Caco-2 (cell line): ENCODE measurements around the gene RCHY1. TPM values are rescaled to one million over a fixed set of nuclear protein-coding genes. Genes with fewer than 3 reads are reported as not detected.

Source experiments
- BruUV-seq: library from RNA; stranded (reverse); fragments of 400-500 nt; replicated peaks from 2 replicates; lab custom pipeline; 2021; lab: Mats Ljungman, UMichigan
- CTCF ChIA-PET: fragments of 300-600 bp; sonication (Branson Sonifier 250); formaldehyde crosslinking; loops from one replicate; lab custom pipeline; 2022; ENCODE audit warnings: antibody characterized with exemption; lab: Charles Lee
- POLR2A ChIA-PET: fragments of 300-600 bp; sonication (Branson Sonifier 250); formaldehyde crosslinking; loops from one replicate; lab custom pipeline; 2022; ENCODE audit warnings: antibody characterized with exemption; lab: Charles Lee
- DNase-seq, 2 experiments: peaks; one replicate each; pipeline versions ENCODE4 v3.0.0 to v3.0.0-alpha.2; 2020 to 2022
- H3K27me3 ChIP-seq: replicated peaks from 2 replicates; pipeline ENCODE4 v1.6.0; 2011; ENCODE audit warnings: low read length; ENCODE audit not compliant: control insufficient read depth, insufficient read depth
- H3K36me3 ChIP-seq: 2 replicates; pipeline ENCODE4 v1.5.1; 2011; ENCODE audit warnings: low read length; ENCODE audit not compliant: control insufficient read depth, insufficient read depth
- H3K4me1 ChIP-seq: fragments of 250-450 bp; sonication (Bioruptor Pico); 2 replicates; pipeline ENCODE4 v1.5.1; 2020; ENCODE audit warnings: mild to moderate bottlenecking
- H3K4me3 ChIP-seq: 2 replicates; pipeline ENCODE4 v1.5.1; 2011; ENCODE audit warnings: low read depth, mild to moderate bottlenecking, control low read depth, low read length
- H3K9me3 ChIP-seq: fragments of 250-450 bp; sonication (Bioruptor Pico); 2 replicates; pipeline ENCODE4 v1.5.1; 2020; ENCODE audit warnings: mild to moderate bottlenecking, moderate library complexity
- H3K27ac Mint-ChIP-seq: one replicate; pipeline ENCODE4 v1.8.0; 2022; ENCODE audit warnings: mixed read lengths; ENCODE audit not compliant: unreplicated experiment
- H3K27me3 Mint-ChIP-seq: one replicate; pipeline ENCODE4 v1.8.0; 2022; ENCODE audit warnings: mixed read lengths; ENCODE audit not compliant: insufficient read depth, unreplicated experiment
- H3K36me3 Mint-ChIP-seq: one replicate; pipeline ENCODE4 v1.8.0; 2022; ENCODE audit warnings: mild to moderate bottlenecking, mixed read lengths; ENCODE audit not compliant: insufficient read depth, unreplicated experiment
- H3K4me1 Mint-ChIP-seq: one replicate; pipeline ENCODE4 v1.8.0; 2022; ENCODE audit warnings: low read depth, mixed read lengths; ENCODE audit not compliant: unreplicated experiment
- H3K4me3 Mint-ChIP-seq: one replicate; pipeline ENCODE4 v1.8.0; 2022; ENCODE audit warnings: mild to moderate bottlenecking, moderate library complexity, mixed read lengths; ENCODE audit not compliant: unreplicated experiment
- H3K9me3 Mint-ChIP-seq: one replicate; pipeline ENCODE4 v1.8.0; 2022; ENCODE audit warnings: mixed read lengths; ENCODE audit not compliant: unreplicated experiment
- intact Hi-C: fragments of 100-400 bp; cut with micrococcal nuclease; formaldehyde crosslinking; loops from one replicate; pipeline ENCODE4 v1.10.0; 2022; ENCODE audit not compliant: unreplicated experiment
- total RNA-seq: library from RNA; stranded (reverse); gene quantifications from 2 replicates; pipeline ENCODE4 v1.2.3, GENCODE V29; 2022
- TF ChIP-seq, protein P1 (sequence below), 2 experiments: fragments of 200-600 bp in 1 of 2; IDR thresholded peaks; 1 replicate in 1 of 2; 2 replicates in 1 of 2; pipeline versions ENCODE4 v1.5.1 to v1.8.0; 2011 to 2022; ENCODE audit warnings: antibody characterized with exemption in 1 of 2, control low read depth in 1 of 2, inconsistent platforms in 1 of 2, low read depth in 1 of 2, low read length in 1 of 2, mild to moderate bottlenecking in 1 of 2, moderate library complexity in 1 of 2; ENCODE audit not compliant: insufficient read depth in 1 of 2, severe bottlenecking in 1 of 2, unreplicated experiment in 1 of 2

Gene RCHY1
- total RNA-seq, 1 experiment from 2014 or later, result 38.2 TPM

DNA sequence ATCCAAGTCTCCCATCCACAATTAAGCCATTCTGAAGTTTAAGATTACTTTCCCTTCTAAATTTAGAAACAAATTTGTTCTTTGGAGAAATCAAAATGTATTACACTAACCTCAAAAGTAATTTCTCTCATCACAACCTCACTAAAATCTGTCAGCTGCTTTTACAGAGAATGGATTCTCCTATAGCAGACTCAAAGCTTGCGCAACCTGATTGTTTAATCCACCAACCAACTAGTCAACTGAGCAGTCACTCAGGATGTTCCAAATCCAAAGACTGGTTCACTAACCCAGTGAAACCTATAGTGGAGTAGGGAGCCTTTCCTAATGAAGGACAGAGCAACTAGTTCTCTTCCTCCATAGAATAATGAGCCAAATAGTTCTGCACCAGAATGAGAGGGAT lies 44.3 kb downstream of the RCHY1 start:
- Histone ChIP-seq H3K27me3 (no peaks in the 10 kb centered on the region), H3K9me3 (no peaks in the 10 kb centered on the region), H3K4me1 (no peaks in the 10 kb centered on the region), H3K4me3 (no peak overlapping the region), H3K36me3 (no peaks in the 10 kb centered on the region)
- POLR2A ChIA-PET, result interaction anchor here (0.6 kb wide), 1 partner anchor 661 kb away, joined by 3 read pairs; no protein-coding TSS in a partner anchor
- BruUV-seq, result no TSS peak
- Mint-ChIP-seq H3K27me3 (no peaks in the 10 kb centered on the region), H3K9me3 (no peaks in the 10 kb centered on the region), H3K27ac (no peak overlapping the region), H3K4me3 (no peak overlapping the region), H3K4me1 (no peaks in the 10 kb centered on the region), H3K36me3 (no peaks in the 10 kb centered on the region)
- DNase-seq, result no peak
- CTCF ChIA-PET, result interaction anchor here (2.5 kb wide), 1 partner anchor 37 kb away, joined by 12 read pairs; no protein-coding TSS in a partner anchor
- TF ChIP-seq, protein P1, sequence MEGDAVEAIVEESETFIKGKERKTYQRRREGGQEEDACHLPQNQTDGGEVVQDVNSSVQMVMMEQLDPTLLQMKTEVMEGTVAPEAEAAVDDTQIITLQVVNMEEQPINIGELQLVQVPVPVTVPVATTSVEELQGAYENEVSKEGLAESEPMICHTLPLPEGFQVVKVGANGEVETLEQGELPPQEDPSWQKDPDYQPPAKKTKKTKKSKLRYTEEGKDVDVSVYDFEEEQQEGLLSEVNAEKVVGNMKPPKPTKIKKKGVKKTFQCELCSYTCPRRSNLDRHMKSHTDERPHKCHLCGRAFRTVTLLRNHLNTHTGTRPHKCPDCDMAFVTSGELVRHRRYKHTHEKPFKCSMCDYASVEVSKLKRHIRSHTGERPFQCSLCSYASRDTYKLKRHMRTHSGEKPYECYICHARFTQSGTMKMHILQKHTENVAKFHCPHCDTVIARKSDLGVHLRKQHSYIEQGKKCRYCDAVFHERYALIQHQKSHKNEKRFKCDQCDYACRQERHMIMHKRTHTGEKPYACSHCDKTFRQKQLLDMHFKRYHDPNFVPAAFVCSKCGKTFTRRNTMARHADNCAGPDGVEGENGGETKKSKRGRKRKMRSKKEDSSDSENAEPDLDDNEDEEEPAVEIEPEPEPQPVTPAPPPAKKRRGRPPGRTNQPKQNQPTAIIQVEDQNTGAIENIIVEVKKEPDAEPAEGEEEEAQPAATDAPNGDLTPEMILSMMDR (IDR thresholded peaks at IDR 0.05; ENCODE audit: insufficient read depth in 1 of 2, low read depth in 1 of 2, low read length in 1 of 2, severe bottlenecking in 1 of 2, unreplicated experiment in 1 of 2), result no peak
- intact Hi-C loops, result loop anchor here (2.0 kb wide), 1 partner anchor 595 kb away; no protein-coding TSS in a partner anchor

DNA sequence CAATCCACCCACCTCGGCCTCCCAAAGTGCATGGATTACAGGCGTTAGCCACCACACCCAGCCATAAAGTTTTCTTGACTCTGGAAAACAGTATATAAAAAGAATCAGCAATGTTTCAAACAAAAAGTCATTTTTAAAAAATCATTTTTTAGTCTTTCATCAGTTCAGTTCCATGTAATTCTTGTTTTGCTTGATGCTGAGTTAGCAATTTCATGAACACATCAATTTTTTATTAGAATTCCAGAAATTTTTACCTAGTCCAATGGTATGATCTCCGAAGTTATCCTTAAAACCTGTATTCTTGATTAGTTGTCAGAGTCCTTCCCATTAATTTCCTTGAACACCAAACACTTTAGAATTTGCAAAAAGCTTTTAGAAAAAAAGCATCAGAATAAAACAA lies 56.8 kb downstream of the RCHY1 start:
- POLR2A ChIA-PET, result no interaction called here

GRCh38 chr4:75434105-75434504 lies 80.1 kb downstream of the RCHY1 start:
- H3K9me3 ChIP-seq, result no peaks in the 10 kb centered on the region
- H3K27me3 Mint-ChIP-seq, result peaks cover 19% of the 10 kb centered on the region
- ChIA-PET POLR2A (no interaction called here), CTCF (no interaction called here)
- H3K4me3 ChIP-seq, result no peak overlapping the region
- H3K9me3 Mint-ChIP-seq, result no peaks in the 10 kb centered on the region
- no peaks in the 10 kb centered on the region for H3K4me1 Mint-ChIP-seq
- no peaks in the 10 kb centered on the region for H3K27me3 ChIP-seq
- TF ChIP-seq, protein P1 (IDR thresholded peaks at IDR 0.05; ENCODE audit: insufficient read depth in 1 of 2, low read depth in 1 of 2, low read length in 1 of 2, severe bottlenecking in 1 of 2, unreplicated experiment in 1 of 2), result no peak
- H3K27ac Mint-ChIP-seq, result no peak overlapping the region
- H3K36me3 ChIP-seq, result no peaks in the 10 kb centered on the region
- no TSS peak for BruUV-seq
- no peak overlapping the region for H3K4me3 Mint-ChIP-seq
- H3K4me1 ChIP-seq, result no peaks in the 10 kb centered on the region
- intact Hi-C loops, result no loop called here
- no peak for DNase-seq
- H3K36me3 Mint-ChIP-seq, result no peaks in the 10 kb centered on the region

More for the DNA sequence above, 56.8 kb downstream of the RCHY1 start:
- CTCF ChIA-PET, result no interaction called here
- H3K4me1 ChIP-seq, result no peaks in the 10 kb centered on the region
- no peak overlapping the region for H3K27ac Mint-ChIP-seq
- TF ChIP-seq, protein P1 (IDR thresholded peaks at IDR 0.05; ENCODE audit: insufficient read depth in 1 of 2, low read depth in 1 of 2, low read length in 1 of 2, severe bottlenecking in 1 of 2, unreplicated experiment in 1 of 2), result no peak
- H3K4me3 ChIP-seq, result no peak overlapping the region
- DNase-seq, result no peak
- H3K36me3 ChIP-seq, result no peaks in the 10 kb centered on the region
- no peaks in the 10 kb centered on the region for H3K4me1 Mint-ChIP-seq
- BruUV-seq, result no TSS peak
- no peak overlapping the region for H3K4me3 Mint-ChIP-seq
- no peaks in the 10 kb centered on the region for H3K9me3 Mint-ChIP-seq
- no peaks in the 10 kb centered on the region for H3K27me3 ChIP-seq
- H3K36me3 Mint-ChIP-seq, result no peaks in the 10 kb centered on the region
- H3K27me3 Mint-ChIP-seq, result peaks cover 3% of the 10 kb centered on the region
- H3K9me3 ChIP-seq, result no peaks in the 10 kb centered on the region
- intact Hi-C loops, result no loop called here
